Lower leg skin (tissue), 4 donors: Measurements from ENCODE around the gene CCDC88C. TPM values are rescaled to one million over a fixed set of nuclear protein-coding genes. Genes with fewer than 3 reads are reported as not detected.

ENCODE experiments used
- DNase-seq, 2 donors: peaks; one replicate each; pipeline ENCODE4 v3.0.0-alpha.2; 2019; ENCODE audit warnings: low spot score in 2 of 2
- H3K4me3 ChIP-seq: fragments of 200-600 bp; sonication (generic); 2 replicates; pipeline ENCODE4 v1.5.1; 2017; ENCODE audit warnings: mild to moderate bottlenecking, low read depth; ENCODE audit not compliant: poor library complexity, severe bottlenecking
- POLR2A ChIP-seq, 2 donors: fragments of 450-650 bp; IDR thresholded peaks; one replicate each; pipeline ENCODE4 v1.6.1; 2016 to 2017; ENCODE audit warnings: antibody characterized with exemption in 2 of 2, mild to moderate bottlenecking in 1 of 2, moderate library complexity in 1 of 2
- WGBS, 2 donors: methylation state at CpG; one replicate each; pipeline ENCODE4 v1.1.5; 2018; 5-methylcytosine and 5-hydroxymethylcytosine counted together
- intact Hi-C: fragments of 100-400 bp; cut with DNase I; formaldehyde crosslinking; loops from one replicate; pipeline ENCODE4 v1.15.0; 2023; ENCODE audit warnings: low total_unique reads
- total RNA-seq, 4 donors: library from RNA; depleted of rRNA; stranded (reverse); fragments of >200 nt; gene quantifications; one replicate each; pipeline ENCODE4 v1.1.0, GENCODE V29; 2016
- TF ChIP-seq, protein P1 (sequence below), 3 donors: fragments of 450-650 bp; IDR thresholded peaks; one replicate each; pipeline ENCODE4 v1.5.1; 2016; ENCODE audit warnings: antibody characterized with exemption in 3 of 3, mild to moderate bottlenecking in 3 of 3, moderate library complexity in 2 of 3

The CCDC88C gene
- total RNA-seq, 4 donors from 2014 or later: 8.5 to 21.8 (median 13.4) TPM

DNA sequence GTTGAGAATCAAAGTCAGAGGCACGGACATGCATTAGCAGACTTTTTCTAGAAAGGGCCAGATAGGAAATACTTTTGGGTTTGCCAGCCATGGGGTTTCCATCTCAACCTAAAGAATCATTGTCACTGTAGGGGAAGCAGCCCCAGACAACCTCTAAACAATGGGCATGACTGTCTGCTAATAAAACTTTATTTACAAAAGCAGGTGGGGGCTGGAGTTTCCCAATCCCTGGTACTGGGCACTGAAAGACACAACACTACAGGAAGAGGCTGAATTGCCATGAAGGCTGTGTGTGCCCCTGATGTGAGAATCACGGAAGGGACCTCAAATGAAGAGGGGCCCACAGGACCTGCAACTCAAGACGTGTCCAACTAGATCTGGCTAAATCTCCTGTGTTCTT, 111.1 kb downstream of the CCDC88C start:
- H3K4me3 ChIP-seq: no peak overlapping the region
- DNase-seq: no peak
- intact Hi-C loops: no loop called here
- 92 to 97% methylated on average over 3 of the region's 3 CpGs for WGBS, 2 donors
- TF ChIP-seq POLR2A (IDR thresholded peaks at IDR 0.05): no peak
- TF ChIP-seq, protein P1, sequence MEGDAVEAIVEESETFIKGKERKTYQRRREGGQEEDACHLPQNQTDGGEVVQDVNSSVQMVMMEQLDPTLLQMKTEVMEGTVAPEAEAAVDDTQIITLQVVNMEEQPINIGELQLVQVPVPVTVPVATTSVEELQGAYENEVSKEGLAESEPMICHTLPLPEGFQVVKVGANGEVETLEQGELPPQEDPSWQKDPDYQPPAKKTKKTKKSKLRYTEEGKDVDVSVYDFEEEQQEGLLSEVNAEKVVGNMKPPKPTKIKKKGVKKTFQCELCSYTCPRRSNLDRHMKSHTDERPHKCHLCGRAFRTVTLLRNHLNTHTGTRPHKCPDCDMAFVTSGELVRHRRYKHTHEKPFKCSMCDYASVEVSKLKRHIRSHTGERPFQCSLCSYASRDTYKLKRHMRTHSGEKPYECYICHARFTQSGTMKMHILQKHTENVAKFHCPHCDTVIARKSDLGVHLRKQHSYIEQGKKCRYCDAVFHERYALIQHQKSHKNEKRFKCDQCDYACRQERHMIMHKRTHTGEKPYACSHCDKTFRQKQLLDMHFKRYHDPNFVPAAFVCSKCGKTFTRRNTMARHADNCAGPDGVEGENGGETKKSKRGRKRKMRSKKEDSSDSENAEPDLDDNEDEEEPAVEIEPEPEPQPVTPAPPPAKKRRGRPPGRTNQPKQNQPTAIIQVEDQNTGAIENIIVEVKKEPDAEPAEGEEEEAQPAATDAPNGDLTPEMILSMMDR (IDR thresholded peaks at IDR 0.05): no peak

GRCh38 chr14:91305650-91306431, 111.8 kb downstream of the CCDC88C start:
- intact Hi-C loops: no loop called here
- no peak for DNase-seq
- H3K4me3 ChIP-seq: no peak overlapping the region
- no peak for TF ChIP-seq POLR2A (IDR thresholded peaks at IDR 0.05)
- TF ChIP-seq, protein P1 (IDR thresholded peaks at IDR 0.05): no peak
- WGBS, 2 donors: 86 to 95% methylated on average over 10 of the region's 10 CpGs

- 80 to 92% methylated on average over 18 of the region's 18 CpGs for WGBS, 2 donors
- H3K4me3 ChIP-seq: no peak overlapping the region
- DNase-seq: no peak
- intact Hi-C loops: no loop called here
- no peak for TF ChIP-seq POLR2A (IDR thresholded peaks at IDR 0.05)
- TF ChIP-seq, protein P1 (IDR thresholded peaks at IDR 0.05): no peak
Observed at GRCh38 chr14:91303924-91304229, 113.7 kb downstream of the CCDC88C start.

DNA sequence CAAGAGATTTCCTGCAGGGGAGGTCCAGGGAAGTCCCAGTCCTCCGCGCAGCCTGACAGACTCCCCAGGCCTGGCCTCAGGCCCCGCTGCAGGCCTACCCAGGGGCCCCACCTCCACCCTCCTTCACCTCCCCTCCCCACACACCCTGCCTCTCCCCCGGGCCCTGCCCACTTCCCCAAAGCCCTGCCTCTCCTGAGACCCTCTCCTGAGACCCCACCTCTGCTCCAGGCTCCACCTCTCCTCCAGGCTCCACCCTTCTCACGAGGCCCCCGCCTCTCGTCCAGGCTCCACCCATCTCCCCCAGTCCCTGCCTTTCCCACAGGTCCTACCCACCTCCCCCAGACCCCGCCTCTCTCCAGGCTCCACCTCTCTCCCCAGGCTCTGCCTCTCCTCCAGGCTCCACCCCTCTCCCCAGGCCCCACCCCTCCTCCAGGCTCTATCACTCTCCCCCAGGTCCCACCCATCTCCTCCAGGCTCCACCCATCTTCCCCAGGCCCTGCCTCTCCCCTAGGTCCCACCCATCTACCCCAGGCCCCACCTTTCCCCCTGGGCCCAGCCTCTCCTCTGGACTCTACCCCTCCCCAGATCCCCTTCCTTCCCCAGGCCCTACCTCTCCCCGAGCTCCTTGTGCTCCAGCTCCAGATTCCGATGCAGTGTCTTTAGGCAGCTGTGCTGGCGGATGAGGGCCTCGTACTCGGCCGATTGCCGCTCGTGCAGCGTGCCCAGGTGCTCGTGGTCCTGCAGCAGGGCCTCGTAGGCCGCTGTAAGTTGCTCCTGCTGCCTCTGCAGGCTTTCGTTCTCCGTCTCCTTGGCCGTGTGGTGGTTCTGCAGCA, 114.3 kb downstream of the CCDC88C start:
- DNase-seq: no peak

GRCh38 chr14:91302391-91302790, 115.2 kb downstream of the CCDC88C start:
- 83 to 95% methylated on average over 3 of the region's 3 CpGs for WGBS, 2 donors
- DNase-seq: no peak
- TF ChIP-seq, protein P1 (IDR thresholded peaks at IDR 0.05): no peak
- TF ChIP-seq POLR2A (IDR thresholded peaks at IDR 0.05): no peak
- H3K4me3 ChIP-seq: no peak overlapping the region
- intact Hi-C loops: no loop called here

More for the DNA sequence above, 114.3 kb downstream of the CCDC88C start:
- intact Hi-C loops: no loop called here
- WGBS, 2 donors: 69 to 83% methylated on average over 23 of the region's 23 CpGs
- no peak overlapping the region for H3K4me3 ChIP-seq
- TF ChIP-seq, protein P1 (IDR thresholded peaks at IDR 0.05): no peak
- no peak for TF ChIP-seq POLR2A (IDR thresholded peaks at IDR 0.05)
